Adrenal gland (tissue), 5 donors: ENCODE data around the gene SLC27A2.

Experiments
- POLR2A ChIP-seq, 2 donors: fragments of 450-650 bp; IDR thresholded peaks; one replicate each; pipeline ENCODE4 v1.6.1; 2017; ENCODE audit warnings: antibody characterized with exemption in 2 of 2, mild to moderate bottlenecking in 2 of 2, moderate library complexity in 1 of 2
- TF ChIP-seq, protein P1 (sequence below), 6 experiments: fragments of 450-650 bp in 4 of 6; fragments of 200-600 bp in 2 of 6; sonication (generic) in 1 of 6; IDR thresholded peaks; 1 replicate in 5 of 6; 2 replicates in 1 of 6; pipeline versions ENCODE4 v1.5.1 to v1.8.0; 2016 to 2021; ENCODE audit warnings: antibody characterized with exemption in 6 of 6, mild to moderate bottlenecking in 2 of 6, moderate library complexity in 1 of 6
- donor health status: DM: no; HTN: no; CAD: no.

DNA sequence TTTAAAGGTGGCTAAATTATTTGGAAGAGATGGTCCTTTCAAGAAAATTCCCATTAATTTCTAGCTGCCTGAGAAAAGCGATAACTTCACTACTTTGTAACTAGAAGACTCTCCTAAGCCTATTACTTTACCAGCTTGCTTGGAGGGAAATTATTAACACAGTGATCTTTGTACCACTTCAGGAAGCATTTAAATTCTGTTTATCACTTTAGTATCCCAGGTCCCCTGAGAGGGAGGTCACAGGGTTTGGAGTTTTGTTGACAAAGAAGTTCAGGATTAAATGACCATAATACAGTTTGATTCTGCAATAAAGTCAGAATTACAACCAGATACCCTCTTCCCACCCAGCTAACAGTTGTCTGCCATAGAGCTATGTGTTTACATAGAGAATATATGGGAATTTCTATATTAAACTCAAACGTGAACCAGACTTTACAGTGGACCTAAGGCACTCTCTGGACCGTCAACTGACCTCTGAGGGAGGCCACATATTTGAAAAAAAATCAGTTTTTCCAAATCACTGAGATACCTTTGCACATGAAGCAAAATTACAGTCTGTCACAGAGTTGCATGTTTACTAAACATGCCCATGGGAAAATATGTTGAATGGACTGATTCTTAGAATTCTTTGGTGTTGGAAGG, 3.0 kb downstream of the SLC27A2 start:
- TF ChIP-seq, protein P1, sequence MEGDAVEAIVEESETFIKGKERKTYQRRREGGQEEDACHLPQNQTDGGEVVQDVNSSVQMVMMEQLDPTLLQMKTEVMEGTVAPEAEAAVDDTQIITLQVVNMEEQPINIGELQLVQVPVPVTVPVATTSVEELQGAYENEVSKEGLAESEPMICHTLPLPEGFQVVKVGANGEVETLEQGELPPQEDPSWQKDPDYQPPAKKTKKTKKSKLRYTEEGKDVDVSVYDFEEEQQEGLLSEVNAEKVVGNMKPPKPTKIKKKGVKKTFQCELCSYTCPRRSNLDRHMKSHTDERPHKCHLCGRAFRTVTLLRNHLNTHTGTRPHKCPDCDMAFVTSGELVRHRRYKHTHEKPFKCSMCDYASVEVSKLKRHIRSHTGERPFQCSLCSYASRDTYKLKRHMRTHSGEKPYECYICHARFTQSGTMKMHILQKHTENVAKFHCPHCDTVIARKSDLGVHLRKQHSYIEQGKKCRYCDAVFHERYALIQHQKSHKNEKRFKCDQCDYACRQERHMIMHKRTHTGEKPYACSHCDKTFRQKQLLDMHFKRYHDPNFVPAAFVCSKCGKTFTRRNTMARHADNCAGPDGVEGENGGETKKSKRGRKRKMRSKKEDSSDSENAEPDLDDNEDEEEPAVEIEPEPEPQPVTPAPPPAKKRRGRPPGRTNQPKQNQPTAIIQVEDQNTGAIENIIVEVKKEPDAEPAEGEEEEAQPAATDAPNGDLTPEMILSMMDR (IDR thresholded peaks at IDR 0.05), result no peak
- TF ChIP-seq POLR2A (IDR thresholded peaks at IDR 0.05), result no peak
